Bone marrow (tissue), 2 donors: ENCODE results near the gene USP22.

Experiments used
- DNase-seq, 2 donors: peaks; one replicate each; lab custom pipeline; 2025; lab: John Stamatoyannopoulos, UW

Gene USP22

DNA sequence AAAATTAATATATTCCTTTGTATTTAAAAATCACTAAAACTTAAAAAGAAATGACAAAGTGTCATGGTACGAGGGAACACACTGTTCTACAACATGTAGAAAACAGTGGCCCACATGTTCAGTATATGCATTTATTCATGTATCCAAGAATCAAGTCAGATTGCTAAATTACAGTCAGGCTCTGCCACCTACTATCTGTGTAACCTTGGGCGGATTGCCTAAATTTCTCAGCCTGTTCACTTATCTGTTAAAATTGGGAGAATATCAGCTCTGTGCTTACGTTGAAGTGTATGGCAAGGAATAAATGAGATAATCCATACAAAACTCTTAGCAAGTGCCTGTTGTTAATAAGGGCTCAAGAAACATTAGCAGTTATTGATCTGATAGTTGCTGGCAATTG, 3.4 kb upstream of the USP22 start:
- DNase-seq, result no peak

DNA sequence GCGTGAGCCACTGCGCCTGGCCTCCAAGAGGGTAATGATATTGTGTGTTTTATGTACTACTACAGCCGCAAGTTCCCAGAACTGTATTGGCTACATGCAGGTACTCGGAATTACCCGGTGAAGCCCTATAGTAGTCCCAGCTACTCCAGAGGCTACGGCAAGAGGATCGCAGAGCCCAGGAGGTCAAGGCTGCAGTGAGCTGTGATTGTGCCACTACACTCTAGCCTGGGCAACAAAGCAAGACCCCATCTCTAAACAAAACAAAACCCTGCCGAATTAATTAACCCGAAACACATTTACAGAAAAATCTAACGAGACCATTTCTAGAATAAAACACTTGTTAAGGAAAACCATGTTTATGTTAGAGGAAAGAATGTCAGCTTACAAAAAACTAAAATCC, 2.2 kb upstream of the USP22 start:
- DNase-seq, result no peak

DNA sequence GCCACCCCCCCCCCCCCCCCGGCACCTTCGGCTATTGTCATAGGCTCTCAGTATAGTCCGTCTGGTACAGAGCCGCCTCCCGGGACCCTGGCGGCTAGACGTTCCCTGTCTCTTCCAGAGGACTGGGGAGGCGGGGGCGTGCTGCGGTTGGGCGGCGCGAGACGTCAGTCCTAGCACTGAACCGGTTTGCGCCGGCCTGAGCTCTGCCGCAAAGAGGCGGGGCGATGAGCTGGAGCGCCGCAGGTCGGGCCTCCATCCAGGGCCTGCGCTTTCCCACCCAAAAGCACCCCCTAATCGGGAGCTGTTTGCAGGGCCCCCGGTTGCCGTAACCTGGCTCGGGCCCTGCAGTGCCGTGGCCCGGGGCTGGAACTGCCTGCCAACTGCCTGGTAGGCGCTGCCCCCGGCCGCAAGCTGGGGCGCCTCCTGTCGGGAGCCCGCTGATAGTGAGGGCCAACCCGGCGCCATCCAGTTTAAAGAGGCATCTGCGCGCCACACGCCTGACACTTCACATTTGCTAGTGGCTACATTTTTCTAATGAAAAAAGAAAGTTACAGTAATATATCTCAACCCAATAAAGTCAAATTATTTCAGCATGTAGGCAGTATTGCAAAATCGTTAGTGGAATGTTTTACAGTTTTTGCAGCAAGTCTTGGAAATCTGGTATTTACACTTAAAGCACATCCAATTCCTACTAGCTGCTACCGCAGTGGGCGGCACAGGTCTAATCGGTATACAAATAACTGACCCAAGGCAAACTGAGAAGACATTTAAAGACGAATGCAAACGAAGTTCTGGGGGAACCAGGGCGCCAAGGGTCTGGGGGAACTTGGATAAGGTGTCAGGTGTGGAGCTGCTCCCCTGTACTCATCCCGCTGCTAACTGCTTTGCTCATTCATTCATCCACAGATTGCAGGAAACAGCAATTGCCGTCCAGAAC, 753 bp upstream of the USP22 start:
- peak; percentile 96 to 98 for DNase-seq

DNA sequence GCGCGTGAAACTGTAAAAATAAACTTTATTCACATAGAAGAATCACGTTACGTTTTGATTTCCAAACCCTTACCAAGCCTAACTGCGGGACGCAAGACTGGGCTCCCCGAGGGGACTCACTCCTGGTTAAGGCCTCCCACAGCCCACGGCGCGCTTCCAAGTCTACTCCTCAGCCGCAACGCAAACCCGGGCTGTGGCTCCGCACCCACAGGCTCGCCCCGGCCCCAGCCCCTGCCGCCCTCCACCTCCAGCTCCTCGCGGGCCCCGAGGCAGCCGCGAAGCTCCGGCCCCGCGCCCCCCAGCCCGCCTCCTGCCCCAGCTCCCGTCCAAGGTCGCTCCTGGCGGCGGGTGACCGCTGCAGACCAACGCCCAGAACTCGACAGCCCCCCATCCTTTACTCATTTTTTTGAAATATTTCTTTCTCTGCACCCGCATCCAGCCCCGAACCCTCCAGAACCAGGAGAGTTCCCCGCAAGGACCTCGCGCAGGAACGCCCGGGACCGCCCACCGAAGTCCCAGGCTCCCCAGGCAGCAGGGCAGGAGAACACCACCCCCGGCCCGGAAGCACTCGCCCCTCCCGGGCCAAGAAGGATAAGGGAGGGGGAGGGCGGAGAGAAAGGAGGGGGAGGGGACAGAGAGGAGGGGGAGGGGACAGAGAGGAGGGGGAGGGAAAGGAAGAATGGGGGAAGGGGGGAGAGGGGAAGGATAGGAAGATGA, 912 bp downstream of the USP22 start:
- peak; percentile 34 to 60 for DNase-seq

DNA sequence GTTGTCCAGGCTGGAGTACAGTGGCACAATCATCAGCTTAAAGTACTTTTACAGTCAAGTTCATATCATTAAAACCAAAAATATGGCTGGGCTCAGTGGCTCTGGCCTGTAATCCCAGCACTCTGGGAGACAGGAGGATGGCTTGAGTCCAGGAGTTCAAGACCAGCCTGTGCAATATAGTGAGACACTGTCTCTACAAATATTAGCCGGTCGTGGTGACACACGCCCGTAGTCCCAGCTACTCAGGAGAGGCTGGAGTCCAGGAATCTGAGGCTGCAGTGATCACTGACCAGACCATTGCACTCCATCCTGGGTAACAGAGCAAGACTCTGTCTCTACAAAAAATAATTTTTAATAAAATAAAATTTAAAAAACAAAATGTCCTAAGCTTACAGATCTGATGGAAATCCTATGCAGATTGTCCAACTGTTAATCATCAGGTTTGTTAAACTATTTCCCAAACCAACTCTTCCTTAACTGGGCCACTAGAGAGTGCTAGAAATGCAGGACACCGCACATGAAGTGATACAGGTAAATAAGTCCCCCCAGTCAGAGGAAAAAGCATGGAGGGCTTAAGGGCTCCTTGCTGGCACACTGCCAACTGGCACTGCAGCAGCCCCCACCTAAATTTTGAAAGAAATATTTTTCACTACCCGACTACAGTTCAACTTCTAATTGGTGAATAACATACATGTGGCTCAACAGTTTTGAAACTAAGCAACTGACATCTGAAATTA, 2.8 kb downstream of the USP22 start:
- DNase-seq, result no peak

DNA sequence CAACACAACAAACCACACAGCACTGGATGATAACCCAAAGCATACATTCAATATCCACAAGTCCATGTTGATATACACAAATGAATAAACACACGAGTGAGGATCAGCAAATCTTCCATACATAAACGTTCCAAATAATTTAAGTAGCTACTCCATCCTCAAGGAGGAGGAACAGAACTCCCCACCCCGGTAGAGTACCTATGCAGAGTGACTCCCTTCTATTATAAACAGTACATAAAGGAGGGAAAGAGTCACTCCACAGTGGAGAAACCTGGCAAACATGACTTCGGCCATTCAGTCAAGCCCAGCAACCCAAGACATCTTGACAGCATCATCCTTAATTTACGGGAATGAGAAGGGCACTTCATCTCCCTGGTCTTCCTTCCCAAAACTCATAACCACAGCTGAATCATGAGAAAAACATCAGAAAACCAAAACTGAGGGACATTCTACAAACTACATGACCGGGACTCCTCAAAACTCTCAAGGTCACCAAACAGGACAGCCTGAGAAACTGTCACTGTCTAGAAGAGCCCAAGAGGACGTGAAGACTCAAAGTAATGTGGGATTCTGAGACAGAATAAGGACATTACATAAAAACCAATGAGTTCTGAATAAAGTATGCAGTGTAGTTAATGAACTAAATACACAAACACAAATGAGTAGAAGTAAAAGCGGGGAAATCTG, 5.6 kb downstream of the USP22 start:
- DNase-seq, result no peak

DNA sequence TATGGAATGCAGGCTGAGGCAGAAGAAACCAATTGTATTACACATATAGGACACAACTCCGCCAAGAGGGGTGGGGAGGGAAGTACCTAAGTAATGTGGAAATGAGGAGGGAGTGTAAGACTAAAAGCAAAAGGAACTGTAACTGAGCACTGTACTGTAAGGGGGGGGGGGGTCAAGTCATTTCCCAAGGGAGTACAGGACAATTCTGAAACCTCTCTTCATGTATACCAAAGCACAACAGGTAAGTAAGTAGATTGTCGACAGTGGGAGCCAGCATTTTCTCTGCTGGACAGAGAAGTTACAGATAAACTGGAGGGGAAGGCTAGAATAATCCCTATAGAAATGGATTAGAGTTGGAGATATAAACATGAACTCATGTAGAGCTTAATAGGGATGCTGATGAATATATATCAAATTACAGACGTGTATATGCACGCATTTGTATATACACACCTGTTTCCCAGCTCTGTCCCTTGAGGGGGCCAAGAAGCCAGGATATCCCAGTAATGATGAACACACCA, 6.4 kb downstream of the USP22 start:
- DNase-seq, result no peak

DNA sequence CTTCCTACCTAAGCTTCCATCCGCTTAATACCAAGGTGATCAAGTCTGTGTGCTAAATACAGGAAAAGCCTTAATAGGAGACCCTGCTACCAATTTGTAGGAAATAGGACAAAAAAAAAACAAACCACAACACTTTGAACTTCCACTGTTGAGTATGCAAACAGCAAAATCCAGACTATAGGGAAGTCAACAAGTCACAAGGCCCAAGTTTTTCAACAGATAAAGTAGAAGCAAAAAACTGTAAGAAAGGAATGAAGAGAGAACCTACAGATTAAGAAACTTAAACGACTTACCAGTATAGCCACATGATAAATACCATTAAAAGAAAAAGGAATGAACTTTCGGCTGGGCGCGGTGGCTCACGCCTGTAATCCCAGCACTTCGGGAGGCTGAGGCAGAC, 7.4 kb downstream of the USP22 start:
- no peak for DNase-seq

DNA sequence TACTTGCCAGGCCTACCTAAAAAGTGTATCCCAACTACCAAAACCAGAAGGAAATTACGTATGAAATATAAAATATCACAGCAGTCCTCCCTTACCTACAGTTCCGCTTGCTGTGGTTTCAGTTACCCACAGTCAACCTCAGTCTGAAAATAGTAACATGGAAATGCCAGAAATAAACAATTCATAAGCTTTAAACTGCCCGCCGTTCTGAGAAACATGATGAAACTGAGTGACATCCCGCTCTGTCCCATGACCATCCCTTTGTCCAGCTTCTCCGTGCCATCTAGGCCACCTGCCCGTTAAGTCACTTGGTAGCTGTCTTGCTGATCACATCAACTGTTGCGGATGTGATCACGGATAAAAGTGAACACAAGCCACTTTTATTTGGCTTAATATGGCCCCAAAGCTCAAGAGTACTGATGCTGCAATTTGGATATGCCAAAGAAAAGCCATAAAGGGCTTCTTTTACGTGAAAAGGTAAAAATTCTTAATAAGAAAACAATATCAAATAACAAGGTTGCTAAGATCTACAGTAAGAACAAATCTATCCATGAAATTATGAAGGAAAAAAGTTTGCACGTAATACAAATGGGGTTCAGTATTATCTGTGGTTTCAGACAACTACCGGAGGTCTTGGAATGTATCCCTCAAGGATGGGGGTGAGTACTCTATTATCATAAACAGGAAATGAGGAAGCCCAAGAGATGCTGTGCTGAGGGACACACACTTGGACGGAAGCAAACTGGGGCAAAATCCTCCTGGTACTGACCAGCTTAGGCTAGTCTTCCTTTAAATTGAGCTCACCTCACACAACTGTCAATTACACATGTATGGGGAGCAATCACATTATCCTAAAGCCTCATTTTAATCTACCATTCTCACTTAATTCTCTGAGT, 8.2 kb downstream of the USP22 start:
- no peak for DNase-seq

DNA sequence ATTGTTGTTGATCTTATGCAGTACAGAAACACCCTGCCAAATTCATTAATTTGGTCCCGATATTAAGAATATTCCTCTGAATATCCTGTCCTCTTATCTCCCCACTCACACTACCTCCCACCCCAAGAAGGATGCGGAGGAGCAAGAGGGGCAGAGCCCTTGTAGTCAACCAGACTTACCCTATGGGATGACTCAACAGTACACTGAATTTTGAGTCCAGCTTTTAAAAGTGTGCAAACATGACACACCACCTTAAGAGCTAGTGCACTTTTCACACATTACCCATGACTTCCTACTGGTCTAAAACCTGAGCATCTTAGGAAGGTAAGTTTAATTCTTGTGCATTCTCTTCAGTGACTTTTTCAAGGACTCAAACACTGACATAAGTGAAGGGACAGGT, 9.5 kb downstream of the USP22 start:
- no peak for DNase-seq

DNA sequence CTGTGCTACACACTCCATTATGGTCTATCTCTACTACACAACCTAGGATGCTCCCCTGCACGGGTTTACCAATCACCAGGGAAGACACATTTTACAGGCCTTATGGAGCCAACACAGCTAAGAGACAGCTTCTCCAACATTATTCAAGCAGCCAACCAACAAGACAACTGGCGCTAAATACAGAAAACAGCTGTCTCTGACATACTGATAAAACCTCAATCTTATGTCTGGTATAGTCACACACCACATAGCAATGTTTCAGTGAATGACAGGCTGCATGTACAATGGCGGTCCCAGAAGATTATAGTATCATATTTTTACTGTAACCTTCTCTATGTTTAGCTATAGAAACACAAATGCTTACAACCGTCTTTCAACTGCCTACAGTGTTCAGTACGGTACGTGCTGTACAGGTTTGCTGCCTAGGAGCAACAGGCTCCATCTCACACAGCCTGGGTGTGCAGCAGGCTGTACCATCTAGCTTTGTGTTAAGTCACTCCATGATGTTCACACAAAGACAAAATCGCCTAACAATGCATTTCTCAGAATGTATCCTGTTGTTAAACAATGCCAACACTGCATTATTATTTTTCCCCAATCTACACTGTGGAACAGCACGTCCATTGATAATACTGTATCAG, 10.9 kb downstream of the USP22 start:
- no peak for DNase-seq

DNA sequence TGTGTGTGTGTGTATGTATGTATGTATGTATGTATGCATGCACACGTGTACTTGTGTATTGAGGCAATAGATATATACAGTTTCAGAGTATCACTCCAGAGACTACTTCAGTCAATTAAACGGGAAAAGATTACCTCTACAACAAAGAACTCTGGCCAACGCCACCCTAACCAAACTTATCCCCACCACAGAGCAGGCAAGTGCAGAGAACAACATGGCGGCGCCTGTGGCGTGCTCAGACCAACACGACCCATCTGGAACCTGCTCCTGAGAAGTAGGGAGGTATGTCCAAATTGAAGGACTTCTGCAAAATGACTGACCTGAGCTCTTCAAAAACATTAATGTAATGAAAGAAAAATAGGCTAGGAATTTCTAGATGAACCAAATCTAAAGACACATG, 12.4 kb downstream of the USP22 start:
- no peak for DNase-seq

DNA sequence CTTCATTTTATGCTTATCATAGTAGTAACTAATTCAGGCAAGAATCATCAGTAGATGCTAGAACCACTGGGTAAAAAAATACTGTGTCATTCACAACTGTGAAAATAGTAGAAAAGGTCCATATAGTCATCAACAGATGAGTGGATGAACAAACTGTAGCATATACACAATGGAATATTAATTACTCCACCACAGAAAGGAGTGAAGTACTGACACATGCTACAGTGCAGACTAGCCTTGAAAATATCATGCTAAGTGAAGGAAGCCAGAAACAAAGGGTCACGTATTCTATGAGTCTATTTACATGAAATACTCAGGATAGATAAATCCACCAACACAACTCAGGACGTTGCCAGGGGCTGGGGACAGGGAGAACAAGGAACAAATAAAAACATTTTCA, 13.3 kb downstream of the USP22 start:
- no peak for DNase-seq

DNA sequence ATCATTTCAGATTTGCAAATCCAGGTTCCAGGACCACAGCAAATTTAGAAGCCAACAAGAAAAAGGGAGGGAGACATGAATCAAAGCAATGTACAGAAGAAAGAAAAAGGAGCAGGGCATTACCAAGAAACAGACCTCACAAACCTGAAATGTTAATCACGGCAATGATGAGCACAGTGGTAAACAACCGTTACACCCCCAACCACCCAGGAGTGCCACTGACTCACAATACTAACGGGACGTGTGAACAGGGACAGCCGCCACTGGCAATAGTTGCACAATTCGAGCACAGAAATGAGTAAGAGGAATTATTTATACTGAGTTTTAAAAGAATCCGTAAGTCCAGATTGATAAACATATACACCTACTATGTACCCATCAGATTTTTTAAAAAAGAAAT, 13.8 kb downstream of the USP22 start:
- no peak for DNase-seq

DNA sequence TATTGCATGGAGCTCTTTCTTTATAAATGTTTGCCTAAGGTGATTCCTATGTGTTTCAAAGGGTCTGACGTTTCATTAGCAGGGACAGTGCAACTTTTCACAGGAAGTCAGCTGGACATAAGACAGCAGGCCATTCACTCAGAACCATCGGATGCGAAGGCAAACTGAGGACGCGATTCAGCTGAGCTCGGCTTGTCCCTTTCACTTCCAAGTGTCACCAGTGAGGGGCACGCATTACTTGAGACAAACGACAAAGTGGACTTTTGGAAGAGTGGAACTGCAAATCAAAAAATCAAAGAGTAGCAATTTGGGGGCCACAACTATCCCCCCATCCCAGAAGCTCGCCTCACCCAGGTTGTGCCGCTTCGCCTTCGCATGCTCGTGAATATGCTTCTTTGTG, 14.6 kb downstream of the USP22 start:
- no peak for DNase-seq

DNA sequence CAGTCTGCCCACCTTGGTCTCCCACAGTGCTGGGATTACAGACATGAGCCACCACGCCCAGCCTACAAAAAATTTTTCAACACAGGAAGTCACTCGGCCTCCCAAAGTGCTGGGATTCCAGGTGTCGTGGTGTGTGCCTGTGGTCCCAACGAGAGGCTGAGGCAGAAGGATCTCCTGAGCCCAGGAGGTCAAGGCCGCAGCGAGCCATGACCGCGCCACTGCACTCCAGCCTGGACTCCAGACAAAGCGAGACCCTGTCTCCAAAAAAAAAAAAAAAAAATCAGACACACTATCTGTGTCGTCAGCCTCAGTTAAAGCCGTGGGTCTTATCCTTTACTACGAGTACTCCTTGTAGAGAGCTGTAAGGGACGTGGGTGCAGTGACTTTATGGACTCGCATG, 15.8 kb downstream of the USP22 start:
- no peak for DNase-seq

DNA sequence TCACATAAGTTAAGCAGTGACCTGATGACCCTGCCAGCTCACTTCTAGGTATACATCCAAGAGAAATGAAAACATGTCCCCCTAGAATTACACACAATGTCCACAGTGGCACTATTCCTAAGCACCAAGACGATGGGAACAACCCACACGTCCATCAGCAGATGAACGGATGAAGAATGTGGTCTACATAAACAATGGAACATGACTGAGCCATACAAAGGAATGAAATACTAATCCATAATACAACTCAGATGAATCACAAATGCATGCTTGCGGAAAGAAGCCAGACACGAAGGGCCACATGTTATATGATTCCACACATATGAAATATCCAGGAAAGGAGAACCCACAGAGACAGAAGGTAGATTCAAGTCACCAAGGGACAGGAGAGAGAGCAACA, 17.4 kb downstream of the USP22 start:
- DNase-seq, result no peak

DNA sequence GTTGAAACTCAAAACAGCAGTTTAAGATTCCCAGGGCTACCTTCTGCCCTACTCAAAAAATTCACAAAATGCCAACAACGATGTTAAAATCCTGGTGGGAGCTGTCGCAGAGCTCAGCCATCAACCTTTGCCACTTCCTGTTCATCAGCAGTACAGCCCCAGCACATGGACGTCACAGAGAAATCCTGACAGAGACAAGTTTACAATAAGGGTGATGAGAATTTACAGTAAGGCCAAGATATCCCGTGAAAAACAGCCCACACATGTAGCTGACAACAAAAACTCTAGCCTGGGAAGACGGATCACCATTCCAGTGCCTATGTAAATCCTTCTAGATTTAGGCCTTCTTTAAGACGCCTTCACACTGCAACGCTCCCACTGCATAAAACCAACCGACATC, 18.8 kb downstream of the USP22 start:
- no peak for DNase-seq

DNA sequence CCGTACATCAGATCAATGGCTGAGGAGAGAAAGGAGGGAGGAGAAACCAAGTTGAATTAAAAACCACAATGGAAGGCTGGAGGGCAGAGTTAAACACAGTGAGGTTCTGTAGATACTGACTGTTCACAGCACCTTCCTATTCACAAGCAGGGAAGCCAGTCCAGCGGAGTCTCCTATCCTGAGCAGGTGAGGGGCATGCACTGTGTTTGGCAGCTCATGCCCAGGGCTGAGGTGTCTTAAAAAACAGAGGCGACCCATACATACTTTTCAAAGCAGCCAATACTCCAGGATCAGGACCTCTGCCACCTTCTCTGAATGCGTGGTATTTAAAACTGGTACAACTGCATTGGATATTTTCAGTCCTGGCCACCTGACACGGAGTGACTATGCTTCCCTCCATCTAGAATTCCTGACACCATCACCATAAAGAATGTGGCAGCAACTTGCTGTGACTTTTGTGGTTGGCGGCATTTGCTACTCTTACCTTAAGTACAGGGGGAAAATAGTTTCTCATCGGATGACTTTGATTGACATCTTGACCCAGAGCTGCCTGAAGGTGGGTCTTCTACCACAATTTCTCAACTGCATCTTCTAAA, 21.5 kb downstream of the USP22 start:
- DNase-seq, result no peak

DNA sequence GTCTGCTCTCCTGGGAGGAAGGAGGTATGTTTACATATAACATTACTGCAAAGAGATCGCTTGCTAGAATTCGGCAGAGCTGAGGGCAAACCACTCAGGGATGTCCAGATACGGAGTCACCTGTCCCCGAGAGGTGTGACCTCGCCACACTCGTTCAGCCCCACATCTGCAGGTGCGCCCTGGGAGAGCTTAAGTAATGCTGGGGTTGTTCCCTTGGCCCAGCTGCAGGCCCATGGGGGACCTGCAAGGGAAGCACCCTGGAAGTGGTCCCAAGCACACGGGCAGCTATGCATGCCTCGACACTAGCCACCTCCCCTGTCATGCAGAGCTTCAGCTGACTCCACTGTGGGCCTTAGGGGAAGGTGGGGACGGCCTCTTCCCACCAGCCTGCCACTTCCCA, 22.2 kb downstream of the USP22 start:
- no peak for DNase-seq
